ENCODE measurements around the gene ATP5F1A.
"Not testable (repeated sequence)": the region's sequence is repeated elsewhere in the genome, so short reads cannot be mapped to it uniquely, and the experiment has no call there.

The ATP5F1A gene

DNA sequence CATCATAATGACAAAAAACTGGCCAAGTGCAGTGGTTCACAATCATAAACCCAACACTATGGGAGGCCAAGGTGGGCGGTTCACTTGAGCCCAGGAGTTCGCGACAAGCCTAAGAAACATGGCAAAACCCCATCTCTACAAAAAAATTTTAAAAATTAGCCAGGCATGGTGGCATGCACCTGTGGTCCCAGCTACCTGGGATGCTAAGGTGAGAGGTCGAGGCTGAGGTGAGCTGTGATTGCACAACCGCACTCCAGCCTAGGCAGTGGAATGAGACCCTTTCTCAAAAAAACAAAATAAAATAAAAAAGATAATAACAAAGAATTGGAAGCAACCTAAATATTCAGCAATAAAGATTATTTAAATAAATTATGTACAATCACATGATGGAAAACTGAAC, 47.8 kb downstream of the ATP5F1A start:
- in situ Hi-C loops (cut with MboI; ENCODE audit: low sequenced_read_pairs), result no loop called here

- in situ Hi-C loops (cut with MboI; ENCODE audit: low sequenced_read_pairs), result no loop called here
Observed at GRCh38 chr18:46048641-46049040, 49.5 kb downstream of the ATP5F1A start.

GRCh38 chr18:46047369-46047768, 50.7 kb downstream of the ATP5F1A start:
- in situ Hi-C loops (cut with MboI; ENCODE audit: low sequenced_read_pairs), result not testable (repeated sequence)

- in situ Hi-C loops (cut with MboI; ENCODE audit: low sequenced_read_pairs), result no loop called here
Observed at GRCh38 chr18:46046688-46047087, 51.4 kb downstream of the ATP5F1A start.

DNA sequence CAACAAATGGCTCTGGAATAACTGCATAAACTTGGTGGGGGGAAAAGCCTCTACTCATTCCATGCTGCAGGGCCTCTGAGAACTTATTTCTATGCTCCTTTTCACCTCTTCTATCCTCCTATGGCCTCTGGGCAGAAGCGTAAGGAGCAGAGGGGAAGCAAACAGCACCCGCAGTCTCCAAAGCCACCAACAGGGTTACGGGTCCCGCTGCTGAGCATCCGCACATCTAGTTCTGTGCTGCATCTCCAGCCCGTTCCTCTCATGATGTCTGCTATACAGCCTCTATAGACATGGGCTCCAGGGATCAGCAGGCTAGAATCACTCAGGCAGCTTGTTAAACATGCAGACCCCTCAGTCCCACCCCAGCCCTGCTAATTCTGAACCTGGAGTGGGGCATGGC, 52.0 kb downstream of the ATP5F1A start:
- in situ Hi-C loops (cut with MboI; ENCODE audit: low sequenced_read_pairs), result no loop called here

DNA sequence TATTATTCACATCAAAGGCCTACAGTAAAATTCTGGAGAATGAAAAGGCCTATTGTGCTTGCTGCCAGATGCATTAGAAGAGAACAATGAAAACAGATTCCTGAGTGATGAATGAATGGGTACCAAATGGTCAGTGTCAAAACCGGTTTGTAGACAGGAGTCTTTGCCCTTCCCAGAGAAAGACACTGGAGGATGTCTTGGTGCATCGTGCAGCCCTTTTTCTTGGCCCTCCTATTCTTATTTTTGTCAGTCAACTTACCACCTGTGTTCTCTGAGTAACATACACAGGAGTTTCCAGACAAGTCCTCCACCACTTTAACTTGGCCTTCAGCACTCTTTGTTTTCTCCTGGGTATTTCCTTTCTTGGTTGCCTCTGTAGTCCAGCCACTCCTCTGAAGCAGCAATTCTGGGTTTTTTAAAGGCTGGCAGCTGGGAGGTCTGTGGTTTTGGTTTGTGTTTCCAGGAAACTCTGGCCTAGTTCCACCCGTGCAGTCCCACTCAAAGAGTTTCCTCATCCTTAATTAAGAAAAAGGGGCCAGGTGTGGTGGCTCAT, 55.4 kb downstream of the ATP5F1A start:
- in situ Hi-C loops (cut with MboI; ENCODE audit: low sequenced_read_pairs), result no loop called here

- in situ Hi-C loops (cut with MboI; ENCODE audit: low sequenced_read_pairs), result no loop called here
Observed at GRCh38 chr18:46040747-46041104, 57.4 kb downstream of the ATP5F1A start.

GRCh38 chr18:46040033-46040746, 57.9 kb downstream of the ATP5F1A start:
- in situ Hi-C loops (cut with MboI; ENCODE audit: low sequenced_read_pairs), result no loop called here

DNA sequence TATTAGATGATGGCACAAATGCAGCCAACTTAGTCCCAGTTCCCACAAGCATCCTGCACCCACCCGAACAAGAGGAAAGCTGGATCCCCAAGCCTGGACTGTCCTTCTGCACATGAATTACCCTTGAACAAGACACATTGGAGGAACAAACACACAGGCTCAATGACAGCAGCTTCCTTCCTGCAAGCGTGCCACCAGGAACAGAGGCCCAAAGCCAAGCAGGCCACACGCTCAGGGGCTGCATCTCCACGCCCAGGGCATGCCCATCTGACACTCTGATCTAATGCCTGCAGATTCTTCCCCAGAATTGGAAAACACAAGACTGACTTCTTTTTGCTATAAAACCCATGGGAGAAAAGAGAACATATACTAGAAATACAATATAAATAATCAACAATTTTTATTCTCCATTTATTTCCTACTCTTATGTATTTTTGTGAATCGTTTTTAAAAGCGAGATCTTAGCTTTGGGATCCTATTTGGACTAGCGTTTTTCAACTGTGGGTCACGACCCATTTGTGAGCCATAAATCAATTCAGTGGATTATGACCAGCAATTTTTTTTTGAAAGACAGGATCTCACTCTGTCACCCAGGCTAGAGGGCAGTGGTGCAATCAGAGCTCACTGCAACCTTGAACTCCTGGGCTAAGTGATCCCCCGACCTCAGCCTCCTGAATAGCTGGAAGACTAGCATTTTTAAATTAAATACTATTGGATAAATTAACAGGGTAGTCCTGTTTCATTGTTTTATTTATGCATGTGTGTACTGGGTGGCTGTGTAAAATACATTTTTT, 60.4 kb downstream of the ATP5F1A start:
- in situ Hi-C loops (cut with MboI; ENCODE audit: low sequenced_read_pairs), result no loop called here

DNA sequence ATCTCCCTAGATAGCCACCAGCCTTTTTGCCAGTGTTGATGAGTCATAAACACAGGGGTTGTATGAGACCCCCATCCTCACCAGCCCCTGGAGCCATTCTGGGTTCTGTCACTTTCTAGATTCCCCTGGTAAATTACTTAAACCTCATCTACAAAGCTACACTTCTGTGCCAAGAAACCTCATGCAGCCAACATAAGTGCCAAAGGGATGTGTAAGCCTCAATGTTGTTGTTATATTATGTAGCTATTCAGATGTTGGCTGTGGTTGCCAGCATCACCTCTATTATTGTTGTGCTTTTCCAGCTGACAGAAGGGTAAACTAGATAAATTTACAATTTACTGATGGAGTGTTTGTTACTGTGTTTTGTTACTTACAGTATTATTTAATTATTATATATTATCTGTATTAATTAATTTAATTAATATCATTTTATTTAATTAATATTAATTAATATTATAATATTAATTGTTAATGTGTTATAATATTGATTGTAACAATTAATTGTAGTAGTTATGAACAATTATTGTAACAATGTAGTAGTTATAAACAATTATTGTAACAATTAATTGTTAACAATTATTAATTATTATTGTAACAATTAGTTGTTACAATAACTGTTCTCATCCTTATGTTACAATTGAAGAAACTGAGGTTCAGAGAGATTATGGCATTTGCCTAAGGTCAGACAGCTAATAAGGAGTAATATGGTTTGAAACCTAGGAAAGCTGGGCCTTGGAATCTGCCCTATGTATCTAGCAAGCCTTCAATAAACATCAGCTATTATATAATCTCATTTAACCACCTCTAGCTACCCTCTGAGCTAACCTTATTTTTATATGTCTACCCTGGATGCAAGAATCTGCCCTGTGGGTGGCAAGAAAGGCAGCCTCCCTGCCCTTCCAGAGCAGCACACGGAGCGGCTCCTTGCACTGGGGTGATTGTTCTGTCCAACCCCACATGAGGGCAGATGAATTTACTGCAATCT, 62.1 kb downstream of the ATP5F1A start:
- in situ Hi-C loops (cut with MboI; ENCODE audit: low sequenced_read_pairs), result no loop called here

DNA sequence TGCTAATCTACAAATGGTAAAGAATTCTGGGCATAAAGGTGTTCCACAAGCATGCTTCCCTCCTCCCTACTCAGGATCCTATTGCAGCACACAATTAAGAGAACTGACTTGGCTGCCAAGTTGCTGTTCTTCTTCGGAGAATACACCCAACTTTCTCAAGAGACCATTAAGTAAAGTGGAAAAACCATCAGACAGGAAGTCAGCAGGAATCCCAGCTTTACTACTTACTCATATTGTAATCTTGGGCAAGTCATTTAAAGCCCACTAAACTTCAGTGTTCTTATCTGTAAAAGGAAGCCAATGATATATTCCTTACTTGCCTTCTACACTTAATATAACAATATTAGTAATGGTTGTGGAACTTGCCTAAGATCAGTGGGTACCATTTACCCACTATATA, 63.9 kb downstream of the ATP5F1A start:
- in situ Hi-C loops (cut with MboI; ENCODE audit: low sequenced_read_pairs), result no loop called here

GRCh38 chr18:46031741-46032140, 66.4 kb downstream of the ATP5F1A start:
- in situ Hi-C loops (cut with MboI; ENCODE audit: low sequenced_read_pairs), result no loop called here
